ENCODE data around the gene HSPA14. TPM values are rescaled to one million over a fixed set of nuclear protein-coding genes. Genes with fewer than 3 reads are reported as not detected.
A peak's percentile ranks its signal among the peaks of the same experiment; 100 is the strongest.

The HSPA14 gene
- total RNA-seq, 2 donors from 2014 or later, result 17.1 to 24.9 TPM

- no peaks in the 10 kb centered on the region for H3K9me3 Mint-ChIP-seq
- Histone ChIP-seq H3K9me3 (ENCODE audit: control insufficient read depth, low read length) (no peaks in the 10 kb centered on the region), H3K27ac (ENCODE audit: low read depth, low read length) (no peak overlapping the region), H3K36me3 (ENCODE audit: control insufficient read depth, insufficient read depth, low read length) (peaks cover 22% of the 10 kb centered on the region), H3K4me3 (ENCODE audit: low read length) (no peak overlapping the region), H3K27me3 (ENCODE audit: control insufficient read depth, insufficient read depth, low read length, poor library complexity, severe bottlenecking) (no peaks in the 10 kb centered on the region), H3K9ac (ENCODE audit: extremely low read depth, low read length, poor library complexity, severe bottlenecking) (no peak overlapping the region), H3K4me1 (ENCODE audit: control insufficient read depth, insufficient read depth, low read length) (peaks cover 5% of the 10 kb centered on the region)
- DNase-seq, result no peak
- no peak overlapping the region for H3K4me3 Mint-ChIP-seq
- peaks cover 15% of the 10 kb centered on the region for H3K4me1 Mint-ChIP-seq
- no peak overlapping the region for H3K27ac Mint-ChIP-seq
- H3K36me3 Mint-ChIP-seq (ENCODE audit: low read depth), result peaks cover 7% of the 10 kb centered on the region
- no peaks in the 10 kb centered on the region for H3K27me3 Mint-ChIP-seq (ENCODE audit: insufficient read depth)
- TF ChIP-seq CTCF (conservative IDR thresholded peaks at IDR 0.05), result no peak
- WGBS, 2 experiments (ENCODE audit: insufficient coverage in 1 of 2, insufficient read length in 1 of 2), result 96 to 100% methylated on average over 3 of the region's 3 CpGs
Measured at GRCh38 chr10:14884082-14884481, 46.0 kb downstream of the HSPA14 start.

- Histone ChIP-seq H3K4me3 (ENCODE audit: low read length) (no peak overlapping the region), H3K27me3 (ENCODE audit: control insufficient read depth, insufficient read depth, low read length, poor library complexity, severe bottlenecking) (no peaks in the 10 kb centered on the region), H3K27ac (ENCODE audit: low read depth, low read length) (no peak overlapping the region), H3K9me3 (ENCODE audit: control insufficient read depth, low read length) (no peaks in the 10 kb centered on the region), H3K4me1 (ENCODE audit: control insufficient read depth, insufficient read depth, low read length) (no peaks in the 10 kb centered on the region), H3K9ac (ENCODE audit: extremely low read depth, low read length, poor library complexity, severe bottlenecking) (no peak overlapping the region), H3K36me3 (ENCODE audit: control insufficient read depth, insufficient read depth, low read length) (peaks cover 24% of the 10 kb centered on the region)
- H3K27ac Mint-ChIP-seq, result no peak overlapping the region
- no peak overlapping the region for H3K4me3 Mint-ChIP-seq
- H3K4me1 Mint-ChIP-seq, result no peaks in the 10 kb centered on the region
- H3K27me3 Mint-ChIP-seq (ENCODE audit: insufficient read depth), result no peaks in the 10 kb centered on the region
- TF ChIP-seq CTCF (conservative IDR thresholded peaks at IDR 0.05), result peak; percentile 71
- 82 to 100% methylated on average over 2 of the region's 2 CpGs for WGBS, 2 experiments (ENCODE audit: insufficient coverage in 1 of 2, insufficient read length in 1 of 2)
- no peak for DNase-seq
- H3K36me3 Mint-ChIP-seq (ENCODE audit: low read depth), result peaks cover 9% of the 10 kb centered on the region
- H3K9me3 Mint-ChIP-seq, result no peaks in the 10 kb centered on the region
Measured at GRCh38 chr10:14889318-14889717, 51.2 kb downstream of the HSPA14 start.

GRCh38 chr10:14891151-14891550, 53.0 kb downstream of the HSPA14 start:
- Mint-ChIP-seq H3K36me3 (ENCODE audit: low read depth) (peaks cover 9% of the 10 kb centered on the region), H3K27ac (no peak overlapping the region)
- 97 to 100% methylated on average over 1 of the region's 1 CpG for WGBS, 2 experiments (ENCODE audit: insufficient coverage in 1 of 2, insufficient read length in 1 of 2)

More at GRCh38 chr10:14891151-14891550, 53.0 kb downstream of the HSPA14 start:
- Histone ChIP-seq H3K9ac (ENCODE audit: extremely low read depth, low read length, poor library complexity, severe bottlenecking) (no peak overlapping the region), H3K27me3 (ENCODE audit: control insufficient read depth, insufficient read depth, low read length, poor library complexity, severe bottlenecking) (no peaks in the 10 kb centered on the region), H3K9me3 (ENCODE audit: control insufficient read depth, low read length) (no peaks in the 10 kb centered on the region), H3K4me3 (ENCODE audit: low read length) (no peak overlapping the region), H3K4me1 (ENCODE audit: control insufficient read depth, insufficient read depth, low read length) (no peaks in the 10 kb centered on the region), H3K27ac (ENCODE audit: low read depth, low read length) (no peak overlapping the region), H3K36me3 (ENCODE audit: control insufficient read depth, insufficient read depth, low read length) (peaks cover 17% of the 10 kb centered on the region)
- Mint-ChIP-seq H3K4me3 (no peak overlapping the region), H3K4me1 (no peaks in the 10 kb centered on the region), H3K27me3 (ENCODE audit: insufficient read depth) (no peaks in the 10 kb centered on the region), H3K9me3 (no peaks in the 10 kb centered on the region)
- TF ChIP-seq CTCF (conservative IDR thresholded peaks at IDR 0.05), result no peak
- DNase-seq, result no peak
